NT2/D1 (cell line): ENCODE data around the gene GPR171.

ENCODE experiments used
- DNase-seq: peaks from one replicate; pipeline ENCODE4 v3.0.0-alpha.2; 2011; ENCODE audit warnings: low read depth, low spot score
- H3K27me3 ChIP-seq: 2 replicates; pipeline ENCODE4 v1.6.0; 2011; ENCODE audit warnings: mild to moderate bottlenecking; ENCODE audit not compliant: insufficient read length, insufficient read depth
- H3K36me3 ChIP-seq: 2 replicates; pipeline ENCODE4 v1.6.1; 2011; ENCODE audit warnings: mild to moderate bottlenecking, low read length, mixed read lengths; ENCODE audit not compliant: insufficient read depth, insufficient read length
- H3K4me1 ChIP-seq: 2 replicates; pipeline ENCODE4 v1.5.1; 2011; ENCODE audit not compliant: insufficient read depth, insufficient read length
- H3K4me3 ChIP-seq: 2 replicates; pipeline ENCODE4 v1.5.1; 2011; ENCODE audit warnings: low read depth; ENCODE audit not compliant: insufficient read length
- H3K9ac ChIP-seq: 2 replicates; pipeline ENCODE4 v1.6.0; 2011; ENCODE audit warnings: low read depth; ENCODE audit not compliant: insufficient read length
- H3K9me3 ChIP-seq: 2 replicates; pipeline ENCODE4 v1.5.1; 2011; ENCODE audit warnings: mild to moderate bottlenecking, low read length; ENCODE audit not compliant: insufficient read depth
- SUZ12 ChIP-seq: IDR thresholded peaks from 2 replicates; pipeline ENCODE4 v1.6.1; 2011; ENCODE audit not compliant: insufficient read length, insufficient read depth; ENCODE audit errors: extremely low read depth
- YY1 ChIP-seq: IDR thresholded peaks from 2 replicates; pipeline ENCODE4 v1.6.1; 2011; ENCODE audit not compliant: insufficient read length, insufficient read depth
- ZNF274 ChIP-seq: IDR thresholded peaks from 2 replicates; pipeline ENCODE4 v1.6.1; 2011; ENCODE audit warnings: mild to moderate bottlenecking, low read depth, low read length

Gene GPR171

DNA sequence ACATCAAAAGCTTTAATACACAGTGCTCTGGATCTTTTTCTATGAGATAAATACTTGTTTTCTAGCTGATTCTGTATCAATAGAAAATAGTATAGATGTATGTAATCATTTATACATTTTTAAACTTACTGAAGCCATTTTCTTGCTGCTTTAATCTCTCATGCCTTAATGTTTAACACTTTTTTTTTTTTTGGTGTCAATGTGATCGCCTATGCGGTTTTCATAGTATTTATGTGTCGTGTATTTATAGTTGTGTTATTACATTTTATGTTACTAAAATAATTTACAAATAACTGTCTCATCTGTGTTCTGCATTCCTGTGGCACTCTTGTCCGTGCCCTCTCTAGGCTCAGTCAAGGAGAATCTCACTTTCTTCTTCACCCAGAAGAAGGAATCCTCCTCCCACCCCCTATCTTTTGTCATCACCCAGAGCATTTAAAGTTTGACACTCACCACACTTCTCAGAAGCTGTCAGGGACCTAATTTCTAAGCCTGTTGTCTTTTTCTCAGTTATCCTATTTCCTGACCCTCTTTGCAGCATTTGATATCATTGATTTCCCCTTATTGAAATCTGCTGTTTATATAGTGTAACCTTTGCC lies 21.4 kb upstream of the GPR171 start:
- H3K9ac ChIP-seq = no peak overlapping the region
- no peak for DNase-seq
- H3K36me3 ChIP-seq = peaks cover 2% of the 10 kb centered on the region
- H3K4me1 ChIP-seq = no peaks in the 10 kb centered on the region
- H3K27me3 ChIP-seq = no peaks in the 10 kb centered on the region
- H3K9me3 ChIP-seq = peaks cover 24% of the 10 kb centered on the region; the same call in 1 of the 2 replicates
- no peak for TF ChIP-seq YY1
- TF ChIP-seq ZNF274 = no peak
- no peak for TF ChIP-seq SUZ12
- no peak overlapping the region for H3K4me3 ChIP-seq

DNA sequence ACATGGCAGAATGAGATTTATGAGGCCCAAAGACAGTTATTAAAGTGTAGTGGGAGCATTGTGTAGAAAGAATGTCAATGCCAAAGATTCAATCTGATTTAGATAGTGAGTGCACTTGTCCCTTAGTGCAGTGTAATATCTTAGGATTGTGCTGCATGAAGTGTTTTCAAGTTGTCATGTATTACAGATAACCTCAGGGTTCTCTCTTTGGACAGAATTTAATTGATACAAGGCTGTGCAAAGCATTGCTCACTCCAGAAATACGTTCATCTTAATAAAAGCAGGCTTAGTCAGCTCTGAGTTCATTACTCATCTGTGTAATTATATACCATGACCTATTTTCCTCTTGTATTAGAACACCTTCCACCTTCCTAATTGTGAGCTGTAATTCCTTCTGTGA lies 16.0 kb upstream of the GPR171 start:
- peaks cover 4% of the 10 kb centered on the region for H3K4me1 ChIP-seq
- H3K27me3 ChIP-seq = no peaks in the 10 kb centered on the region
- no peak for DNase-seq
- no peak overlapping the region for H3K4me3 ChIP-seq
- no peak for TF ChIP-seq YY1
- no peak for TF ChIP-seq SUZ12
- no peak for TF ChIP-seq ZNF274
- H3K36me3 ChIP-seq = peaks cover 2% of the 10 kb centered on the region
- peaks cover 24% of the 10 kb centered on the region; the same call in 1 of the 2 replicates for H3K9me3 ChIP-seq
- H3K9ac ChIP-seq = no peak overlapping the region

DNA sequence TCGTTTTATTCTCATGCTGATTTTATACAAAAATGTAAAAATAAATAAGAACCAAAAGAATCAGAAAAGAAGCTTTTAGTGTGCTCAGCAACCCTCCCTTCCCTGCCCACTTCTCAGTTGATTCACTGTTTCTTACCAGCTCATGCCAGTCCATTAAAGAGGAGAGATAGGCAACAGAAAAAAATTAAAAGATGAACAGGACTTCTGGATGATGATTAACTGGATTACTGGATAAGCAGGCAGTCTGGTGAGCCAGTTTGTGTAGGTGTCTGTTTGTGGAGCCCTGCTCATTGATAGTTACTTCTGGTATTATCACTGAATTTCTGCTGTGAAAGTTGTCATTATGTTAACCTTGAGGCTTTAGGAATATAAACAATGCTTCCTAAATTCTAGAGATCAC lies 15.1 kb upstream of the GPR171 start:
- DNase-seq = no peak
- Histone ChIP-seq H3K27me3 (no peaks in the 10 kb centered on the region), H3K4me3 (no peak overlapping the region), H3K9ac (no peak overlapping the region), H3K36me3 (peaks cover 2% of the 10 kb centered on the region), H3K4me1 (peaks cover 4% of the 10 kb centered on the region), H3K9me3 (peaks cover 24% of the 10 kb centered on the region; the same call in 1 of the 2 replicates)
- no peak for TF ChIP-seq YY1
- TF ChIP-seq SUZ12 = no peak
- TF ChIP-seq ZNF274 = no peak

DNA sequence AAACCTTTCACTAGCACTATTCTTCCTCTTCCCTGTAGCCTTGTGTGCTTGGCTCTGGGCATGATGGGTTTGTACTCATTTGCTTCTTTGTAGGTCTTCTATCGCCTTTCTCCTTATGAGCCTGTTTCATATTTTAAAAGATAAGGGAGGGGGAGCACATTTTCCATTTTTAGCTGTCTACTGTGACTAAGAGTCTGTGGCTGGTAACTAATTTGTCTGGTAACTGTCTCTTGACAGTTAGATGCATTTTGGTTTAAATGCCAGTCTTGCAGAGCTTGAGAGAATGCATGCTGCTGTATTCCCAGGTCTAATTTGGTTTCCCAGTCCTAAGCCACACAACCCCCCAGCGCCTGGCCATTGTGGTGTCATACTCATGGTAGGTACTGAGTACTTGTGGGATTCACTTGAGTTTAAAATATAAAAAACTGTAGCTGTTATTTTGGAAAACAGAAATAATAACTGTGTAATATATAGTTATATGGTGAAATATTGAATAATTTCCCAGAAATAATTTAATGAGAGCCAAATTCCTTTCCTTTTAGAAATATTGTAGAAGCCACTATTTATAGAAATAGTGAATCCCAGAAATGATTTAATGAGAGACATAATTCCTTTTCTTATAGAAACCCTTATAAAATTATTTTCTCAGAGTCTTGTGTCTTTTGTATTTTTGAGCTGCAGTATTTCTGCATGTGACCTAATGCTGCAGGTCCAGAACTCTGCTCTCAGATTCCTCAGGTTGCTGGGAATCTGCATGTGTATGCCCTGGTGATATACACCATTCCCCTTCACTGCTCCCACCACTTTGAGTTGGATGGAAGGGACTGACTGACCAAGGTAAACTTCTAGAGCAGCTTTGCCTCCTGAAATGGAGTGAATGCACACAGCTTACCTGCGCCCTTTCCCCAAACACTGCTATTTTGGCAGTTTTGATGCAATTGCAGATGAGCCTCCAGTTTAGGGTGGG lies 13.9 kb upstream of the GPR171 start:
- TF ChIP-seq ZNF274 (no peak), SUZ12 (no peak), YY1 (no peak)
- Histone ChIP-seq H3K9me3 (peaks cover 15% of the 10 kb centered on the region; the same call in 1 of the 2 replicates), H3K4me3 (no peak overlapping the region), H3K9ac (no peak overlapping the region), H3K4me1 (peaks cover 4% of the 10 kb centered on the region), H3K27me3 (no peaks in the 10 kb centered on the region), H3K36me3 (peaks cover 2% of the 10 kb centered on the region)
- no peak for DNase-seq

- no peak overlapping the region for H3K4me3 ChIP-seq
- H3K9me3 ChIP-seq = no peaks in the 10 kb centered on the region
- no peaks in the 10 kb centered on the region for H3K27me3 ChIP-seq
- no peak overlapping the region for H3K9ac ChIP-seq
- H3K36me3 ChIP-seq = no peaks in the 10 kb centered on the region
- TF ChIP-seq YY1 (no peak), SUZ12 (no peak), ZNF274 (no peak)
- peaks cover 4% of the 10 kb centered on the region for H3K4me1 ChIP-seq
- DNase-seq = no peak
These were observed 11.4 kb upstream of the GPR171 start for GRCh38 chr3:151214459-151214858.

DNA sequence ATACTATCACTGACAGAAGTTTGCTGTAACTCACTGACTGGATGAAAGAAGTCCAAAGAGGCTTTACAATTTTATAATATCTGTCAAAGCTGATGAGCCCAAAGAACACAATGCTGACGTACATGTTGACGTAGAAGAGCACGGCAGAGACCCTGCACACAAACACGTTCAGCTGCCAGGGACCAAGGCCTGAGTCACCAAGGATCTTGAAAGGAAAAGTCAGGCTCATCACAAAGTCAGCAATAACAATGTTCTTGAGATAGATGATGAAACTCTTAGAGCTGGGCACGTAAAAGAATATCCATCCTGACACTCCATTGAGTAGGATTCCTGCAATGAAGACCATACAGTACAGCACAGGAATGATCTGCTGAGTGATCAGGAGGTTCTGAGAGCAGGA lies 10.9 kb upstream of the GPR171 start:
- Histone ChIP-seq H3K27me3 (no peaks in the 10 kb centered on the region), H3K9me3 (no peaks in the 10 kb centered on the region), H3K36me3 (no peaks in the 10 kb centered on the region), H3K9ac (no peak overlapping the region), H3K4me3 (no peak overlapping the region), H3K4me1 (peaks cover 4% of the 10 kb centered on the region)
- no peak for TF ChIP-seq YY1
- TF ChIP-seq SUZ12 = no peak
- no peak for TF ChIP-seq ZNF274
- no peak for DNase-seq

- DNase-seq = no peak
- no peaks in the 10 kb centered on the region for H3K9me3 ChIP-seq
- H3K27me3 ChIP-seq = no peaks in the 10 kb centered on the region
- no peaks in the 10 kb centered on the region for H3K36me3 ChIP-seq
- TF ChIP-seq SUZ12 (no peak), YY1 (no peak), ZNF274 (no peak)
- H3K9ac ChIP-seq = no peak overlapping the region
- no peak overlapping the region for H3K4me3 ChIP-seq
- peaks cover 4% of the 10 kb centered on the region for H3K4me1 ChIP-seq
These were observed 10.1 kb upstream of the GPR171 start for GRCh38 chr3:151213151-151213550.
